Measurements from ENCODE around the gene WIZ. TPM values are rescaled to one million over a fixed set of nuclear protein-coding genes. Genes with fewer than 3 reads are reported as not detected.
A peak's percentile ranks its signal among the peaks of the same experiment; 100 is the strongest.

WIZ gene
- total RNA-seq, 1 experiment from 2014 or later = 46.4 TPM

- no peaks in the 10 kb centered on the region for H3K36me3 Mint-ChIP-seq (ENCODE audit: insufficient read depth, unreplicated experiment)
- DNase-seq (ENCODE audit: unreplicated experiment) = no peak
- BruUV-seq (replicated peaks) = no TSS peak
- ChIA-PET CTCF (no interaction called here), POLR2A (no interaction called here)
- H3K4me1 Mint-ChIP-seq (ENCODE audit: insufficient read depth, unreplicated experiment) = no peaks in the 10 kb centered on the region
- no peaks in the 10 kb centered on the region for H3K9me3 Mint-ChIP-seq (ENCODE audit: unreplicated experiment)
- peaks cover 11% of the 10 kb centered on the region for H3K27me3 Mint-ChIP-seq (ENCODE audit: insufficient read depth, unreplicated experiment)
- no peak overlapping the region for H3K27ac Mint-ChIP-seq (ENCODE audit: low read depth, unreplicated experiment)
- TF ChIP-seq, protein P1, sequence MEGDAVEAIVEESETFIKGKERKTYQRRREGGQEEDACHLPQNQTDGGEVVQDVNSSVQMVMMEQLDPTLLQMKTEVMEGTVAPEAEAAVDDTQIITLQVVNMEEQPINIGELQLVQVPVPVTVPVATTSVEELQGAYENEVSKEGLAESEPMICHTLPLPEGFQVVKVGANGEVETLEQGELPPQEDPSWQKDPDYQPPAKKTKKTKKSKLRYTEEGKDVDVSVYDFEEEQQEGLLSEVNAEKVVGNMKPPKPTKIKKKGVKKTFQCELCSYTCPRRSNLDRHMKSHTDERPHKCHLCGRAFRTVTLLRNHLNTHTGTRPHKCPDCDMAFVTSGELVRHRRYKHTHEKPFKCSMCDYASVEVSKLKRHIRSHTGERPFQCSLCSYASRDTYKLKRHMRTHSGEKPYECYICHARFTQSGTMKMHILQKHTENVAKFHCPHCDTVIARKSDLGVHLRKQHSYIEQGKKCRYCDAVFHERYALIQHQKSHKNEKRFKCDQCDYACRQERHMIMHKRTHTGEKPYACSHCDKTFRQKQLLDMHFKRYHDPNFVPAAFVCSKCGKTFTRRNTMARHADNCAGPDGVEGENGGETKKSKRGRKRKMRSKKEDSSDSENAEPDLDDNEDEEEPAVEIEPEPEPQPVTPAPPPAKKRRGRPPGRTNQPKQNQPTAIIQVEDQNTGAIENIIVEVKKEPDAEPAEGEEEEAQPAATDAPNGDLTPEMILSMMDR (IDR thresholded peaks at IDR 0.05; ENCODE audit: unreplicated experiment) = no peak
- no peak overlapping the region for H3K4me3 Mint-ChIP-seq (ENCODE audit: unreplicated experiment)
- intact Hi-C loops (cut with micrococcal nuclease) = no loop called here
Measured at GRCh38 chr19:15471639-15472101, 21.9 kb upstream of the WIZ start.

DNA sequence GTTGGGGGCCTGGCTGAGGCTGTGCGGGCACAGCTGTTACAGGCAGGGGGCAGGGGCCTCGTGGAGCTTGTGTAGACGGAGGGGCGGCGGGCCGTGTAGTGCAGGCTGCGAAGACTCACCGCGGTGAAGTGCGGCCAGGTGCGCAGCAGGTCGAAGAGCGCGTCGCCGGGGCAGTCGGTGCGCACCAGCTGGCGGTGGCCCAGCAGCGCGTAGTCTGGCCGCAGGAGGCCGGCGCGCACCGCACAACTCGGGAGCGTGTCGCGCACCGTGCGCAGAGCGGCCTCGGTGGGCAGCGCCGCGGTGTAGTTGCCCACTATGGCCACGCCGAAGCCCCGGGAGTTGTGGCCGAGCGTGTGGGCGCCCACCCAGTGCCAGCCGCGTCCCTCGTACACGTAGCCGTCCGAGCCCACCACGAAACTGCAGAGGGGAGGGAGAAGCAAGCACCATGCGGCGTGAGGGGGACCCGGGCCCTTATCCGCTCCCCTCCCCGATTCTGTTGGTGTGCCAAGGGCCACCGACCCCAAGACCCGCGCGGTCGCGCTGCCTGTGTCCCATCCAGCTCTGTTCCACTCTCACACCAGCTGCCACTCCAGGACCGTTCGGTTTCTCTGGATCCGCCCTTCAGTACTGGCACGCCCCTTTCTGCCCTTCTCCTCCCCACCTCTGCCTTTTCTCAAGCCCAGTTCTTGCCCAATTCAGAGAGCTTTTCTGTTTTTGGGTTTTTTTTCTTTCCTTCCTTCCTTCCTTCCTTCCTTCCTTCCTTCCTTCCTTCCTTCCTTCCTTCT is 19.9 kb upstream of the WIZ start:
- no TSS peak for BruUV-seq (replicated peaks)
- no peaks in the 10 kb centered on the region for H3K9me3 Mint-ChIP-seq (ENCODE audit: unreplicated experiment)
- no peaks in the 10 kb centered on the region for H3K36me3 Mint-ChIP-seq (ENCODE audit: insufficient read depth, unreplicated experiment)
- intact Hi-C loops (cut with micrococcal nuclease) = no loop called here
- TF ChIP-seq, protein P1 (IDR thresholded peaks at IDR 0.05; ENCODE audit: unreplicated experiment) = no peak
- ChIA-PET CTCF (no interaction called here), POLR2A (no interaction called here)
- no peaks in the 10 kb centered on the region for H3K4me1 Mint-ChIP-seq (ENCODE audit: insufficient read depth, unreplicated experiment)
- no peak overlapping the region for H3K27ac Mint-ChIP-seq (ENCODE audit: low read depth, unreplicated experiment)
- H3K27me3 Mint-ChIP-seq (ENCODE audit: insufficient read depth, unreplicated experiment) = peaks cover 11% of the 10 kb centered on the region
- no peak for DNase-seq (ENCODE audit: unreplicated experiment)
- H3K4me3 Mint-ChIP-seq (ENCODE audit: unreplicated experiment) = no peak overlapping the region

DNA sequence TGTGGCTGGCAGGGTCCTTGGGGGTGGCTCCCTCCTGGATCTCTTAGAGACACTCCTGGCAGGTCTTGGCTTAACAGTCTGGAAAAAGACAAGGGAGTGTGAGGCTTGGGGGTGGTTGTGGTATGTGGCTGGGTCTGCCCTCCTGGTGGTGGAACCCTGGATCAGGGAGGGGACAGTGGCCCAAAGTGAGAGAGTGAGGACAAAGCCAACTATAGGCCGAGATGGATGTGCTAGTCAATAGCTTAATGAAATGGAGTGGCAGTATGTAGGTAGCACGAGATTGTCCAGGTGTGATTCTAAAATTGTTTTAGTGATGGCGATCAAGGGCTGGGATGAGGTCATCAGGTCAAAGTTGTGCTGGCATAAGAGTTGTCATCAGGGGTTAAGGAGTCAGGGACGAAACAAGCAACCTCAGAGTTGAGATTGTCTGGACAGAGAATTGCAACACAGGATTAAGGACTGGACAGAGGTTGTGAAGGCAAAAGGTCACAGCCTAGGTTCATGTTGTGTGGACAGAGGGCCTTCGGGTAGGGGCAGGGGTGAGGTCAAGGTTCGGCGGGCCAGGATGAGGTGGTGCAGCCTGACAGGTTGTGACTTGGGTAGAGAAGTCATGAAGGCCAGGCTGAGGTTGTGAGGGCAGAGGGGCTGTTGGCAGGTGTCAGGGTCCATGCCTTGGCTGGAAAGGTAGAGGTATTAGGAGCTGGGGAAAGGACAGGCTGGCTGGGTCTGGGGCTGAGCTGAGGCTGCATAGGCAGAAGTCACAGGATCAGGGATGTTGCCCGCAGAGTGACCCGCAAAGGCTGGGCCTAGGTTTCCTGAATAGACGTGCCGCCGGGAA is 19.1 kb upstream of the WIZ start:
- Mint-ChIP-seq H3K36me3 (ENCODE audit: insufficient read depth, unreplicated experiment) (no peaks in the 10 kb centered on the region), H3K4me3 (ENCODE audit: unreplicated experiment) (no peak overlapping the region), H3K27me3 (ENCODE audit: insufficient read depth, unreplicated experiment) (peaks cover 11% of the 10 kb centered on the region), H3K27ac (ENCODE audit: low read depth, unreplicated experiment) (no peak overlapping the region), H3K4me1 (ENCODE audit: insufficient read depth, unreplicated experiment) (no peaks in the 10 kb centered on the region), H3K9me3 (ENCODE audit: unreplicated experiment) (no peaks in the 10 kb centered on the region)
- CTCF ChIA-PET = no interaction called here
- intact Hi-C loops (cut with micrococcal nuclease) = no loop called here
- TF ChIP-seq, protein P1 (IDR thresholded peaks at IDR 0.05; ENCODE audit: unreplicated experiment) = no peak
- POLR2A ChIA-PET = interaction anchor here (0.5 to 0.8 kb wide), 2 partner anchors 12 to 16 kb away, joined by 3 read pairs; no protein-coding TSS in a partner anchor
- BruUV-seq (replicated peaks) = no TSS peak
- DNase-seq (ENCODE audit: unreplicated experiment) = no peak

GRCh38 chr19:15467734-15468214 is 18.0 kb upstream of the WIZ start:
- no peaks in the 10 kb centered on the region for H3K9me3 Mint-ChIP-seq (ENCODE audit: unreplicated experiment)
- peaks cover 11% of the 10 kb centered on the region for H3K27me3 Mint-ChIP-seq (ENCODE audit: insufficient read depth, unreplicated experiment)
- TF ChIP-seq, protein P1 (IDR thresholded peaks at IDR 0.05; ENCODE audit: unreplicated experiment) = no peak
- DNase-seq (ENCODE audit: unreplicated experiment) = no peak
- H3K27ac Mint-ChIP-seq (ENCODE audit: low read depth, unreplicated experiment) = peak overlapping the region; percentile 36
- CTCF ChIA-PET = interaction anchor here (0.6 to 1.2 kb wide), 4 partner anchors 12 to 465 kb away, joined by 3 to 6 read pairs (median 4); no protein-coding TSS in a partner anchor
- intact Hi-C loops (cut with micrococcal nuclease) = no loop called here
- no peaks in the 10 kb centered on the region for H3K4me1 Mint-ChIP-seq (ENCODE audit: insufficient read depth, unreplicated experiment)
- no peak overlapping the region for H3K4me3 Mint-ChIP-seq (ENCODE audit: unreplicated experiment)
- H3K36me3 Mint-ChIP-seq (ENCODE audit: insufficient read depth, unreplicated experiment) = no peaks in the 10 kb centered on the region
- POLR2A ChIA-PET = interaction anchor here (0.8 kb wide), 1 partner anchor 13 kb away, joined by 3 read pairs; no protein-coding TSS in a partner anchor
- no TSS peak for BruUV-seq (replicated peaks)
